H54 (cell line): ENCODE results near the gene PLA1A.
A peak's percentile ranks its signal among the peaks of the same experiment; 100 is the strongest.
"Not testable (repeated sequence)": the region's sequence is repeated elsewhere in the genome, so short reads cannot be mapped to it uniquely, and the experiment has no call there.

Experiments used
- DNase-seq: peaks from one replicate; pipeline ENCODE4 v3.0.0; 2011; ENCODE audit warnings: low spot score, mixed read lengths; ENCODE audit not compliant: insufficient read length
- FAIRE-seq: peaks from 3 replicates; lab custom pipeline; 2011; peaks lifted over from hg19 to GRCh38; lab: Jason Lieb, UNC
- POLR2A ChIP-seq: IDR thresholded peaks from 2 replicates; pipeline ENCODE4 v1.6.1; 2011; ENCODE audit warnings: low read depth, mild to moderate bottlenecking, low read length

Gene PLA1A

GRCh38 chr3:119589102-119589773 lies 8.4 kb upstream of the PLA1A start:
- DNase-seq (no peak), FAIRE-seq (no peak)
- no peak for TF ChIP-seq POLR2A

GRCh38 chr3:119590706-119591105 lies 7.0 kb upstream of the PLA1A start:
- FAIRE-seq (no peak), DNase-seq (no peak)
- TF ChIP-seq POLR2A = no peak

- DNase-seq (no peak), FAIRE-seq (no peak)
- no peak for TF ChIP-seq POLR2A
Observed at GRCh38 chr3:119592861-119593260, 4.8 kb upstream of the PLA1A start.

GRCh38 chr3:119594066-119594465 lies 3.6 kb upstream of the PLA1A start:
- no peak for TF ChIP-seq POLR2A
- no peak for FAIRE-seq
- DNase-seq = no peak

GRCh38 chr3:119594929-119595328 lies 2.8 kb upstream of the PLA1A start:
- FAIRE-seq, DNase-seq: not testable (repeated sequence)

GRCh38 chr3:119595639-119596334 lies 1.9 kb upstream of the PLA1A start:
- no peak for TF ChIP-seq POLR2A
- DNase-seq (no peak), FAIRE-seq (no peak)

- FAIRE-seq = no peak
- TF ChIP-seq POLR2A = no peak
- DNase-seq = no peak
Observed at GRCh38 chr3:119596398-119596797, 1.3 kb upstream of the PLA1A start.

- no peak for FAIRE-seq
- no peak for TF ChIP-seq POLR2A
- DNase-seq = no peak
Observed at GRCh38 chr3:119598410-119599098, 869 bp downstream of the PLA1A start.

GRCh38 chr3:119599558-119600174 lies 2.0 kb downstream of the PLA1A start:
- FAIRE-seq (no peak), DNase-seq (no peak)
- TF ChIP-seq POLR2A = no peak

GRCh38 chr3:119600732-119601131 lies 3.0 kb downstream of the PLA1A start:
- DNase-seq = no peak
- FAIRE-seq = no peak

GRCh38 chr3:119601154-119601553 lies 3.5 kb downstream of the PLA1A start:
- no peak for TF ChIP-seq POLR2A
- DNase-seq (no peak), FAIRE-seq (no peak)

More at GRCh38 chr3:119600732-119601131, 3.0 kb downstream of the PLA1A start:
- TF ChIP-seq POLR2A = no peak

- no peak for DNase-seq
- FAIRE-seq = no peak
- TF ChIP-seq POLR2A = no peak
Observed at GRCh38 chr3:119602676-119603075, 5.0 kb downstream of the PLA1A start.

- peak; percentile 49 for DNase-seq
- no peak for FAIRE-seq
- no peak for TF ChIP-seq POLR2A
Observed at GRCh38 chr3:119604878-119605277, 7.2 kb downstream of the PLA1A start.

- DNase-seq (no peak), FAIRE-seq (no peak)
- no peak for TF ChIP-seq POLR2A
Observed at GRCh38 chr3:119608405-119609000, 10.8 kb downstream of the PLA1A start.

GRCh38 chr3:119609301-119609700 lies 11.6 kb downstream of the PLA1A start:
- TF ChIP-seq POLR2A = no peak

More at GRCh38 chr3:119609301-119609700, 11.6 kb downstream of the PLA1A start:
- no peak for FAIRE-seq
- no peak for DNase-seq
